NCI-H2107 treated with DMSO at 0.1 percent for 48 hours (cell line): ENCODE measurements around the gene PIK3R5.
"Not testable (repeated sequence)": the region's sequence is repeated elsewhere in the genome, so short reads cannot be mapped to it uniquely, and the experiment has no call there.

Experiments
- DNase-seq: peaks from one replicate; lab custom pipeline; 2025; ENCODE audit not compliant: unreplicated experiment; lab: John Stamatoyannopoulos, UW

The PIK3R5 gene

DNA sequence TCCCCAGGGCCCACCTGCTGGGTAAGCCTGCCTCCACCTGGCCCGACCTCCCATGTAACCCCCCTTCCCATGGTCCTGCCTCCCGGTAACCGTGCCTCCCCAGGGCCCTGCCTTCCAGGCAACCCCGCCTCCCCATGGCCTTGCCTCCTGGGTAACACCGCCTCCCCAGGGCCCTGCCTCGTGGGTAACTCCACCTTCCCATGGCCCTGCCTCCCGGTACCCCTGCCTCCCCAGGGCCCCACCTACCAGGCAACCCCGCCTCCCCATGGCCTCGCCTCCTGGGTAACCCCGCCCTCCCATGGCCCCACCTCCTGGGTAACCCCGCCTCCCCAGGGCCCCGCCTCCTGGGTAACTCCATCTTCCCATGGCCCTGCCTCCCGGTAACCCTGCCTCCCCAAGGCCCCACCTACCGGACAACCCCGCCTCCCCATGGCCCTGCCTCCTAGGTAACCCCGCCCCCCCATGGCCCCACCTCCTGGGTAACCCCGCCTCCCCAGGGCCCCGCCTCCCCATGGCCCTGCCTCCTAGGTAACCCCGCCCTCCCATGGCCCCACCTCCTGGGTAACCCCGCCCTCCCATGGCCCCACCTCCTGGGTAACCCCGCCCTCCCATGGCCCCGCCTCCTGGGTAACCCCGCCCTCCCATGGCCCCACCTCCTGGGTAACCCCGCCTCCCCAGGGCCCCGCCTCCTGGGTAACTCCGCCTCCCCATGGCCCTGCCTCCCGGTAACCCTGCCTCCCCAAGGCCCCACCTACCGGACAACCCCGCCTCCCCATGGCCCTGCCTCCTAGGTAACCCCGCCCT is 80.1 kb downstream of the PIK3R5 start:
- DNase-seq: not testable (repeated sequence)

DNA sequence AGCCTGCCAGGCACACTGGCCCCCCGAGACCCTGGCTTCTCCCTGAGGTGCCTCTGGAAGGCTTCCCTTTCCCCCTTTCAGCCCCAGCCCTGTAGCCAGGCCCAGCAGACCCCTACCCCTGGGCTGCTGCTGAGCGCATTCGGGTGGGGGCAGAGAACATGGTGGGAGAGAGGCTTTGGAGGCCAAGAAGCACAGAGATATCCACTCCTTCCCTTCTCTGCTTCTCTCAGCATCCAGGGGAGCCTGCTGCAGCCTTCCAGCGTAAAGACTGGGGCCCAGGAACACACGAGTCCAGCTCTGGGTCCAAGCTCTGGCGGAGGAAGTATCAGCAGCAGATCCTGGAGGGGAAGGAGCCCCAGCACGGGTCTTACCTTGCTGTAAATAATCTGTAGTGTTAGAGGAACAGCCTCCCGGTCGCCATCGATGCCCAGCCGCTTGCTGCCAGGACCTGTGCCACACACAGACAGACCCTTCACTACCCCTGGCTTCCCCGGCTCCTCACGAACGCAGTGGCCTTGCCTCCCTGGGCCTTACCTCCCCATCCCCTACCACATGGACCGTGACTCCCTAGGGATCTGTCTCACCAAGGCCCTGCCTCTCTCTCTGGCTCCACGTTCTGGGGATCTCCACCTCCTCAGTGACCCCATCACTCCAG is 81.0 kb downstream of the PIK3R5 start:
- no peak for DNase-seq

DNA sequence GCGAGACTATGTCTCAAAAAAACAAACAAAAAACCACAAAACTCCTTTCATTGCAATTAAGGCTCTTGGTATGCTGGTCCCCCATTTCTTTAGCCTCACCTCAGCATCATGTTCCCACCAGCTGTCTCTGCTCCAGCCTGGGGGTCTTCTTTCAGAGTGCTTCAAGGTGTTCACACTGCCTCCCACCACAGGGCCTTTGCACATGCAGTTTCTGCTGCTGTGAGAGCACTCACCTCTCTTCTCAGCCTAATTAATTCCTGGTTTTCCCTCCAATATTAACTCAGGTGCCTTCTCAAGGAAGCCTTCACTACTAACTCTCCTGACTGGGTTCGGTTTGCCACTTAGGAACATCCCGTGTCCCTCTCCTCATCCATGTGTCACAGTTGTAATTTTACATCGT is 82.2 kb downstream of the PIK3R5 start:
- DNase-seq: no peak

DNA sequence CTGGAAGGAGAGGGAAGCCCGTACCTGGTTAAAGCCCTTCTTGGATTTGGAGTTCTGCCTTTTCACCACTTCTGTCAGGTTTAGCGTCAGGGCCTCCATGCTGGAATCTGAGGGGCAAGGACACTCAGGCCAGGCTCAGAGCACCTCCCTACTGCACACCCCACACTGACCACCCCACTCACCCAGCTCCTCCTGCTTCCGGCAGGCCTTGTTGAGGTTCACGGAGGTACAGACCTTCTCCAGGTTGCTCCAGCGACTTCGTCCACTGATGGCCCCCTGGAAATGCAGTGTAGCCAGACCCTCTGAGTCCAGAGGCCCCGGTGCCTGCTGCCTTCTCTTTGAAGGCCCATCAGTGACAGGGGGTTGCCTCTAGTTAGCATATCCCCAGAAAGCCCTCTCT is 83.9 kb downstream of the PIK3R5 start:
- DNase-seq: no peak

- DNase-seq: no peak
Measured at GRCh38 chr17:8880466-8880865, 85.0 kb downstream of the PIK3R5 start.

GRCh38 chr17:8879410-8879809 is 86.1 kb downstream of the PIK3R5 start:
- no peak for DNase-seq

DNA sequence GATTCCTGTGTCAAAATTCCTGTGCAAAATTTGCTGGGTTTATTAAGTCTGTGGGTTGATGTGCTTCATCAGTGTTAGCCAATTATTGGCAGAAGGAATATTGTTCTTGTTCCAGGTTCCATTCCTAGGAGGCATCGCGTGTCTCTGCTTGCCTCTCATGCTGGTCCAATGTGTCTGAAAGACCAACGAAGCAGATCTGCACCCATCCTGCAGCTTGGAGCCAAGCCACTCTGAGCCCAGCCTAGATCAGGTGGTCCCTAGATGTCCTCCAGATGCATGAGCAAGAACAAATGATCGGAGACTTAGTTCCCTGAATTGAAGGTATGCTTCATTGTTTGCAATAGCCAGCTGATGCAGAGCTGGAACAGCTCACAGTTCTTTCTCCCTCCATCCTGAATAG is 87.5 kb downstream of the PIK3R5 start:
- DNase-seq: no peak

GRCh38 chr17:8875957-8876356 is 89.5 kb downstream of the PIK3R5 start:
- DNase-seq: no peak

GRCh38 chr17:8875436-8875835 is 90.1 kb downstream of the PIK3R5 start:
- DNase-seq: no peak

GRCh38 chr17:8873801-8874715 is 91.4 kb downstream of the PIK3R5 start:
- no peak for DNase-seq

DNA sequence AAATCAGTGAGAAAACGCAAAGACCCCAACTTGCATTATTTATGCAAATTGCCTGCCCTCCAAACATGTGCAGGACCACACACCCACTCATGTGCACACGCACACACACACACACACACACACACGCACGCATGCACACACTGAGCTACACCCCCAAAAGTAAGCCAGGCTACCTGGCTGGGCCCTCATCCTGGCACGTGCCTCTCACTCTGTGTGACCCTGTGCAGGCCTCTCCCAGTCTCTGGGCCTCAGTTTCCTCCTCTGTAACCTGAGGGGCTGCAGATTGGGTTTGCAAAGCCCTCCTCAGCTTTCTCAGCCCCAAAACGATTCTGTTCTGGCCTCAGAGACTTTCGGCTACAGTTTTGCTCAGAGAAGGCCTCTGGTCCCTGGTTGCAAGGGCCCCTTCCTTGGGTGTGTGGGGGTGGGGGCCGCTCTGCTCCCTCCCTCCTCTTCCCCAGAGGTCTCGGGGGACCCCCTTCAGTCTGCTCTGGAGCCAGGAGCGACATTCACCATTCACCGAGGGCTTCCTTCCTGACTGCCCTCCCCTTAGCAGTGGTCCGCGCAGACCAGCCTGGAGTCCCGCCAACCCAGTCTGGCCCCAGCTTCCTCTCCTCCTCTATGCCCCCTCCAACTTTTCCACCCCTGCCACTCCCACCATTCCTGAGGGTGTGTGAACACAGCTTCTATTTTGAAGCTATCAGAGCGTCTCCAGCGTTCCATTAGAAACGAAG is 92.6 kb downstream of the PIK3R5 start:
- DNase-seq: no peak

- DNase-seq: no peak
Measured at GRCh38 chr17:8872036-8872704, 93.3 kb downstream of the PIK3R5 start.

DNA sequence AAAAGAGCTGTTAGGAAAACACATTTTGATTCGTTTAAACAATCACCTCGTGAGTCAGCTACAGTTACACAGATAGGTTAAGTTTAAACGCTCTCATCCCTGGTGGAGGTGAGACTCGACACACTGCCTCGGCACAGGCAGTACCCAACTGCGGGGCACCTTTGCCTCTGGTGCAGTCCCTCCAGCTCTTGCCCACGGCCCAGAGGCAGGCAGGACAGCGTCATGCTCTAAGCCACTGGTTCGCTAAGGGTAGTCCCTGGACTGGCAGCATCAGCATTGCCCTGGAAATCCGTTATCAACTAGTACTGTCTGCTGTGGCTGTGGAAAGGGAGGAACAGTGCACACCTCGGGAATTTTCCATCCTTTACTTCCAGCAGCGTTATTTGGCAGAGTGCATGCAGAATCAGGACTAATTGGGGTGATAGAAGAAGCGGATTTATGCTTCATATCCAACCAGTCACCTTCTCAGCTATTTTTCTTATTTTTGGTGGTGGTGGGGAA is 94.4 kb downstream of the PIK3R5 start:
- DNase-seq: no peak

DNA sequence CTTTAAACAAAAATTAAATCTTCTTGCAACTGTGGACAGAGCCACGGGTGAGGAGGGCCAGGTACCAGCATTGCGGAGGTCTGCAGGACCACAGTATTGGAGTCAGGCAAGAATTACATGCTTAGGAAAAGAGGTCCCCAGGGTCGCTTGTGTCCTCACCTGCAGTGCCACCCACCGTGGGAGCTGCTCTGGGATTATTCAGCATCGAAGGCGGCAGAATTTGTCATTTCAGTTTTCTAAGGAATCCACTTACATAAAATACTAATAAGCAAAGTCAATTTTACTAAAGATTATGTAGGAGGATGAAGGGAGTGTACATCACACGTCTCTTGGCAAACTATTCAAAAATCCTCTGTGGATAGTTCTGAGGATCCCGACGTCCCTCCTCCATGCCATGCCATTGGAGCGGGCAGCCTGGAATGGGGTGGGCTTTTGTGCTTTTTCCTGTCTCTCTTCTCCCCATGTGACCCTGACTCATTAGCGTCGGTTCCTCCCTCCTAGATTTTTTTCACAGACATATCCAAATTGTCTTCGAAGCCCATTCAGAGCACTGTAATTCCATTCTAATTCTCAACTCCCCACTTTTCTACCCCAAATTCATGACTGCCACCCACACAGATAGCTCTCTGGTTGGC is 95.0 kb downstream of the PIK3R5 start:
- no peak for DNase-seq

- DNase-seq: no peak
Measured at GRCh38 chr17:8869114-8869815, 96.2 kb downstream of the PIK3R5 start.

GRCh38 chr17:8868529-8868951 is 97.0 kb downstream of the PIK3R5 start:
- no peak for DNase-seq

GRCh38 chr17:8868092-8868491 is 97.4 kb downstream of the PIK3R5 start:
- DNase-seq: no peak

DNA sequence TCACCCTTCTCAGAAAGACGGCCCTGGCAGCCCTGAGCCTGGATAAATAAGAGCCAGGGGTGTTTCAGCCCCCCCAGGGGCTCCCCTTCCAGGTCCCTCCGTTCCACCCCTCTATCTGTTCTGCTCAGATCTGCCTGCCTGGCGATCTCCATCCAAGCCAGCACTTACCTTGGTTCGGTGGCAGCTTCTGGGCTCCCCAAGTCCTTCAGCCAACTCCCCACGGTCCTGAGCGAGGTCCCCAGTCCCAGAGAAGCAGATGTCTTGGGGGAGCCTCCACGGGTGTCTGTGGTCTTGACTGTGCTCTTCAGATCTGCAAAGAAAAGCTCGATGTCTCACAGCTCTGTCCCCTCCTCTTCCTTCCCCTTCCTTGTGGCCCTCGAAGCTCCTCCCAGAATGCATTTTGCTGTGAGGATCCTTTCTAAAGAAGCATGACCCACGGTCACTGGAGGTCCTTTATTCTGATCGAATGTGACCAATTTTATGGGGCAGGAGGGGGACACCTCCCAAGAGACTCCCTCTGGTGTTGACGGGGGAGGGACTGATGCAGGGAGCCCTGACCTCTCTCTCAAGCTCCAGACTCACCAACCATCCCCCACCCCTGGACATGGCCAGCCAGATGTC is 98.0 kb downstream of the PIK3R5 start, which contains the start of gene PIK3R6:
Gene PIK3R6 (minus strand): TSS at position 314 of the 621 bp plus-strand sequence. CDS start 17,880 bp downstream, outside the sequence.
- DNase-seq: no peak
